Endodermal cell (in vitro differentiated cells): ENCODE results near the gene IFT80. TPM values are rescaled to one million over a fixed set of nuclear protein-coding genes. Genes with fewer than 3 reads are reported as not detected.

ENCODE experiments used
- DNase-seq: peaks from one replicate; pipeline ENCODE4 v3.0.0-alpha.2; 2017
- H3K27ac ChIP-seq: 2 replicates; pipeline ENCODE4 v1.5.1; 2013; ENCODE audit warnings: mild to moderate bottlenecking, low read depth, low read length, moderate library complexity
- H3K27me3 ChIP-seq: 2 replicates; pipeline ENCODE4 v1.6.1; 2013; ENCODE audit warnings: mild to moderate bottlenecking, low read length, moderate library complexity; ENCODE audit not compliant: insufficient read depth, control insufficient read depth, poor library complexity, severe bottlenecking
- H3K36me3 ChIP-seq: 2 replicates; pipeline ENCODE4 v1.7.0; 2013; ENCODE audit warnings: mild to moderate bottlenecking, low read length, moderate library complexity; ENCODE audit not compliant: control insufficient read depth, insufficient read depth
- H3K4me1 ChIP-seq: one replicate; pipeline ENCODE4 v1.7.0; 2013; ENCODE audit warnings: low read length; ENCODE audit not compliant: control insufficient read depth, insufficient read depth
- H3K4me3 ChIP-seq: 2 replicates; pipeline ENCODE4 v1.5.1; 2013; ENCODE audit warnings: mild to moderate bottlenecking, low read length, moderate library complexity
- H3K9ac ChIP-seq: 2 replicates; pipeline ENCODE4 v1.6.1; 2013; ENCODE audit warnings: mild to moderate bottlenecking, low read length, moderate library complexity; ENCODE audit not compliant: poor library complexity, severe bottlenecking; ENCODE audit errors: extremely low read depth
- H3K9me3 ChIP-seq: 2 replicates; pipeline ENCODE4 v1.6.1; 2013; ENCODE audit warnings: mild to moderate bottlenecking, low read length, moderate library complexity; ENCODE audit not compliant: control insufficient read depth
- H3K27ac Mint-ChIP-seq: 2 replicates; pipeline ENCODE4 v1.8.0; 2020; ENCODE audit warnings: mixed read lengths
- H3K27me3 Mint-ChIP-seq: 2 replicates; pipeline ENCODE4 v1.8.0; 2021; ENCODE audit warnings: mild to moderate bottlenecking, mixed read lengths; ENCODE audit not compliant: insufficient read depth
- H3K36me3 Mint-ChIP-seq: 2 replicates; pipeline ENCODE4 v1.8.0; 2020; ENCODE audit warnings: low read depth, mixed read lengths
- H3K4me1 Mint-ChIP-seq: 2 replicates; pipeline ENCODE4 v1.8.0; 2020; ENCODE audit warnings: mixed read lengths
- H3K4me3 Mint-ChIP-seq: 2 replicates; pipeline ENCODE4 v1.8.0; 2020; ENCODE audit warnings: mild to moderate bottlenecking, moderate library complexity, mixed read lengths
- H3K9me3 Mint-ChIP-seq: 2 replicates; pipeline ENCODE4 v1.8.0; 2020; ENCODE audit warnings: mild to moderate bottlenecking, mixed read lengths
- WGBS, 2 experiments: methylation state at CpG; one replicate each; pipeline versions ENCODE4 v1.1.5 to v1.1.7; 2013; ENCODE audit warnings: missing lambda C conversion rate in 2 of 2, mixed read lengths in 1 of 2; ENCODE audit not compliant: insufficient coverage in 1 of 2, insufficient read length in 1 of 2; 5-methylcytosine and 5-hydroxymethylcytosine counted together
- total RNA-seq, 2 donors: library from RNA; stranded (reverse); fragmentation: NEBNext Ultra II Directional in 1 of 2; extraction: Animal tissue kit (Norgen Biotek cat#: 25700) in 1 of 2; gene quantifications; 2 replicates in 1 of 2; 3 replicates in 1 of 2; pipeline ENCODE4 v1.2.1, GENCODE V29; 2021
- TF ChIP-seq, protein P1 (sequence below): fragments of 200-600 bp; sonication (generic); conservative IDR thresholded peaks from 2 replicates; pipeline ENCODE4 v1.5.0; 2021; ENCODE audit warnings: antibody characterized with exemption, mild to moderate bottlenecking

Gene IFT80
- total RNA-seq, 2 donors from 2014 or later = 35.0 to 40.6 TPM

DNA sequence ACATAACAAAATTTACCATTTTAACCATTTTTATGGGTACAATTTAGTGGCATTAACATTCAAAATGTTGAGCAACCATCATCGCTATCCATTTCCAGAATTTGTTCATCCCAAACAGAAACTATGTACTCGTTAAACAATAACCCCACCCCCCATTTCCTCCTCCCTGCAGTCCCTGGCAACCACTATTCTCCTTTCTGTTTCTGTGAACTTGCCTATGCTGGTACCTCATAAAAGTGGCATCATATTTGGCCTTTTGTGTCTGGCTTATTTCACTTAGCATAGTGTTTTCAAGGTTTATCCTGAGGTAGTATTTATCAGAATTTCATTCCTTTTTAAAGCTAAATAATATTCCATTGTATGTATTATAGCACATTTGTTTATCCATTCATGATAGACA, 141.4 kb downstream of the IFT80 start:
- Histone ChIP-seq H3K27ac (no peak overlapping the region), H3K27me3 (no peaks in the 10 kb centered on the region), H3K9me3 (no peaks in the 10 kb centered on the region), H3K4me3 (no peak overlapping the region), H3K4me1 (no peaks in the 10 kb centered on the region), H3K9ac (no peak overlapping the region), H3K36me3 (no peaks in the 10 kb centered on the region)
- Mint-ChIP-seq H3K4me3 (no peak overlapping the region), H3K27me3 (no peaks in the 10 kb centered on the region), H3K36me3 (peaks cover 6% of the 10 kb centered on the region), H3K4me1 (no peaks in the 10 kb centered on the region), H3K9me3 (no peaks in the 10 kb centered on the region), H3K27ac (no peak overlapping the region)
- no peak for DNase-seq
- TF ChIP-seq, protein P1, sequence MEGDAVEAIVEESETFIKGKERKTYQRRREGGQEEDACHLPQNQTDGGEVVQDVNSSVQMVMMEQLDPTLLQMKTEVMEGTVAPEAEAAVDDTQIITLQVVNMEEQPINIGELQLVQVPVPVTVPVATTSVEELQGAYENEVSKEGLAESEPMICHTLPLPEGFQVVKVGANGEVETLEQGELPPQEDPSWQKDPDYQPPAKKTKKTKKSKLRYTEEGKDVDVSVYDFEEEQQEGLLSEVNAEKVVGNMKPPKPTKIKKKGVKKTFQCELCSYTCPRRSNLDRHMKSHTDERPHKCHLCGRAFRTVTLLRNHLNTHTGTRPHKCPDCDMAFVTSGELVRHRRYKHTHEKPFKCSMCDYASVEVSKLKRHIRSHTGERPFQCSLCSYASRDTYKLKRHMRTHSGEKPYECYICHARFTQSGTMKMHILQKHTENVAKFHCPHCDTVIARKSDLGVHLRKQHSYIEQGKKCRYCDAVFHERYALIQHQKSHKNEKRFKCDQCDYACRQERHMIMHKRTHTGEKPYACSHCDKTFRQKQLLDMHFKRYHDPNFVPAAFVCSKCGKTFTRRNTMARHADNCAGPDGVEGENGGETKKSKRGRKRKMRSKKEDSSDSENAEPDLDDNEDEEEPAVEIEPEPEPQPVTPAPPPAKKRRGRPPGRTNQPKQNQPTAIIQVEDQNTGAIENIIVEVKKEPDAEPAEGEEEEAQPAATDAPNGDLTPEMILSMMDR = no peak
- 97 to 100% methylated on average over 1 to 2 of the region's 2 CpGs for WGBS, 2 experiments

DNA sequence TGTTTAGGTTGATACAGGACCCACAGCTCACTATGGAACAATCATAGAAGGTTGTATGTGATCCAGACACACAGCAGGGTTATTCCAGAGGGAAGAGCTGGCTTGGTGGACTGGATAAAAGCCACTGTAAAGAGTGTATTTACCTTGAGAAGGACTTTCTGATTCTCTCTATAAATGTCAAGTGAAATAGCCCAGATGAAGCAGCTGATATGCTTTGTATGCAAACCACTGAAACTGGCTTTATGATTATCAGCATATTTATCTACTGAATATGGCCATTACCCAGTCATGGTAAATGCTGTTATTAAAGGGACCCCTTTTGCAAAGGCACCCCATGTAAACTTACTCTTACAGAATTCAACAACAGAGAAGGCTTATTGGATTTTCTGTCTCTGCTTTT, 145.7 kb downstream of the IFT80 start:
- Histone ChIP-seq H3K9me3 (no peaks in the 10 kb centered on the region), H3K4me1 (no peaks in the 10 kb centered on the region), H3K4me3 (no peak overlapping the region), H3K9ac (no peak overlapping the region), H3K36me3 (no peaks in the 10 kb centered on the region), H3K27me3 (no peaks in the 10 kb centered on the region), H3K27ac (no peak overlapping the region)
- Mint-ChIP-seq H3K27ac (no peak overlapping the region), H3K27me3 (no peaks in the 10 kb centered on the region), H3K9me3 (no peaks in the 10 kb centered on the region), H3K4me3 (no peak overlapping the region), H3K4me1 (no peaks in the 10 kb centered on the region), H3K36me3 (peaks cover 2% of the 10 kb centered on the region)
- no peak for DNase-seq
- TF ChIP-seq, protein P1 = no peak

DNA sequence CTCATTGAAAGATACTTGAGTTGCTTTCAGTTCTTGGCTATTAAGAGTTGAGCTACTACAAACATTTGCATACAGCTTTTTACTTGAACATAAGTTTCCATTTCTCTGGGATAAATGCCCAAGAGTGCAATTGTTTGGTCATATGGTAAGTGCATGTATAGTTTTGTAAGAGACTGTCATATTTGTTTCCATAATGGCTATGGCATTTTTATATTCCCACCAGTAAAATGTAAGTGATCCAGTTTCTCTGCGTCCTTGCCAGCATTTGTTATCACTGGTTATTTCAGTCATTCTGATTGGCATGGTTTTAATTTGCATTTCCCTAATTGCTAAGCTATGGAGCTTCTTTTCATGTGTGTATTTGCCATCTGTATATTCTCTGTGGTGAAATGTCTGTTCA, 151.3 kb downstream of the IFT80 start:
- Histone ChIP-seq H3K4me3 (no peak overlapping the region), H3K27ac (no peak overlapping the region), H3K9ac (no peak overlapping the region), H3K9me3 (no peaks in the 10 kb centered on the region), H3K4me1 (no peaks in the 10 kb centered on the region), H3K36me3 (no peaks in the 10 kb centered on the region), H3K27me3 (no peaks in the 10 kb centered on the region)
- no peak overlapping the region for H3K4me3 Mint-ChIP-seq
- no peaks in the 10 kb centered on the region for H3K4me1 Mint-ChIP-seq
- WGBS, 2 experiments = 84 to 100% methylated on average over 1 of the region's 1 CpG
- TF ChIP-seq, protein P1 = no peak
- H3K9me3 Mint-ChIP-seq = peaks cover 2% of the 10 kb centered on the region
- H3K27ac Mint-ChIP-seq = no peak overlapping the region
- no peaks in the 10 kb centered on the region for H3K36me3 Mint-ChIP-seq
- no peak for DNase-seq
- no peaks in the 10 kb centered on the region for H3K27me3 Mint-ChIP-seq
